Activated CD4-positive, alpha-beta T cell treated with anti-CD3 and anti-CD28 coated beads, Interleukin-10, Interleukin-2, amounts not matched to agents 100 ng/mL and 50 ng/mL, durations not matched to agents 16 hours and 8 hours (primary cell): ENCODE data around the gene LMBRD1.
"Not testable (repeated sequence)": the region's sequence is repeated elsewhere in the genome, so short reads cannot be mapped to it uniquely, and the experiment has no call there.

ENCODE experiments used
- DNase-seq: peaks from one replicate; pipeline ENCODE4 v3.0.0-alpha.2; 2020

The LMBRD1 gene

GRCh38 chr6:69796642-69797390 lies at the start of gene LMBRD1:
TSS of gene LMBRD1 (minus strand) at chr6:69797010. CDS start at chr6:69796881, 129 bp downstream.
- DNase-seq: peak; percentile 99

- DNase-seq: no peak
These were observed 49.5 kb upstream of the LMBRD1 start for GRCh38 chr6:69846312-69846711.

GRCh38 chr6:69843189-69843588 lies 46.4 kb upstream of the LMBRD1 start:
- DNase-seq: no peak

- no peak for DNase-seq
These were observed 45.1 kb upstream of the LMBRD1 start for GRCh38 chr6:69841862-69842261.

GRCh38 chr6:69835414-69836179 lies 38.8 kb upstream of the LMBRD1 start:
- peak; percentile 39 for DNase-seq

GRCh38 chr6:69832558-69832957 lies 35.7 kb upstream of the LMBRD1 start:
- DNase-seq: no peak

GRCh38 chr6:69827276-69827893 lies 30.6 kb upstream of the LMBRD1 start:
- no peak for DNase-seq

GRCh38 chr6:69825904-69826303 lies 29.1 kb upstream of the LMBRD1 start:
- DNase-seq: no peak

GRCh38 chr6:69824355-69824754 lies 27.5 kb upstream of the LMBRD1 start:
- DNase-seq: not testable (repeated sequence)

GRCh38 chr6:69820438-69820837 lies 23.6 kb upstream of the LMBRD1 start:
- DNase-seq: no peak

GRCh38 chr6:69820018-69820417 lies 23.2 kb upstream of the LMBRD1 start:
- DNase-seq: peak; percentile 27

GRCh38 chr6:69819138-69819537 lies 22.3 kb upstream of the LMBRD1 start:
- no peak for DNase-seq

- no peak for DNase-seq
These were observed 21.6 kb upstream of the LMBRD1 start for GRCh38 chr6:69818223-69818930.

GRCh38 chr6:69817358-69817757 lies 20.5 kb upstream of the LMBRD1 start:
- no peak for DNase-seq

- DNase-seq: peak; percentile 21
These were observed 19.8 kb upstream of the LMBRD1 start for GRCh38 chr6:69816569-69816968.

GRCh38 chr6:69816026-69816425 lies 19.2 kb upstream of the LMBRD1 start:
- peak; percentile 22 for DNase-seq

GRCh38 chr6:69813508-69813907 lies 16.7 kb upstream of the LMBRD1 start:
- peak; percentile 14 for DNase-seq

- DNase-seq: no peak
These were observed 16.1 kb upstream of the LMBRD1 start for GRCh38 chr6:69812746-69813427.

- no peak for DNase-seq
These were observed 6.2 kb upstream of the LMBRD1 start for GRCh38 chr6:69802995-69803394.

GRCh38 chr6:69801711-69802110 lies 4.9 kb upstream of the LMBRD1 start:
- DNase-seq: no peak

- no peak for DNase-seq
These were observed 4.4 kb upstream of the LMBRD1 start for GRCh38 chr6:69801225-69801624.

- not testable (repeated sequence) for DNase-seq
These were observed 2.0 kb upstream of the LMBRD1 start for GRCh38 chr6:69798796-69799195.
